CD8-positive, alpha-beta memory T cell (primary cell): ENCODE measurements around the gene RNF169. TPM values are rescaled to one million over a fixed set of nuclear protein-coding genes. Genes with fewer than 3 reads are reported as not detected.
"Not testable (repeated sequence)": the region's sequence is repeated elsewhere in the genome, so short reads cannot be mapped to it uniquely, and the experiment has no call there.

Source experiments
- CTCF ChIA-PET: fragments of 350-600 bp; sonication (Branson Sonifier 250); formaldehyde crosslinking; loops from one replicate; lab custom pipeline; 2021; ENCODE audit warnings: antibody characterized with exemption; lab: Charles Lee
- POLR2A ChIA-PET: fragments of 350-600 bp; sonication (Branson Sonifier 250); formaldehyde crosslinking; loops from one replicate; lab custom pipeline; 2021; ENCODE audit warnings: antibody characterized with exemption; lab: Charles Lee
- DNase-seq, 5 donors: peaks; one replicate each; pipeline versions ENCODE4 v3.0.0 to v3.0.0-alpha.2; 2020 to 2022; ENCODE audit warnings: mixed read lengths in 1 of 5
- H3K27ac ChIP-seq: one replicate; pipeline ENCODE4 v1.7.0; 2013; ENCODE audit warnings: low read depth, mild to moderate bottlenecking, low read length, moderate library complexity
- H3K27me3 ChIP-seq: 2 replicates; pipeline ENCODE4 v1.7.0; 2013; ENCODE audit warnings: low read length, mild to moderate bottlenecking; ENCODE audit not compliant: insufficient read depth, poor library complexity, severe bottlenecking
- H3K36me3 ChIP-seq: 2 replicates; pipeline ENCODE4 v1.7.0; 2013; ENCODE audit warnings: mild to moderate bottlenecking, low read length, moderate library complexity; ENCODE audit not compliant: insufficient read depth
- H3K4me1 ChIP-seq: 2 replicates; pipeline ENCODE4 v1.7.0; 2013; ENCODE audit warnings: mild to moderate bottlenecking, low read length, moderate library complexity; ENCODE audit not compliant: insufficient read depth
- H3K4me3 ChIP-seq: 2 replicates; pipeline ENCODE4 v1.7.0; 2013; ENCODE audit warnings: mild to moderate bottlenecking, low read length
- H3K9me3 ChIP-seq: 2 replicates; pipeline ENCODE4 v1.7.0; 2013; ENCODE audit warnings: mild to moderate bottlenecking, low read length
- H3K27ac Mint-ChIP-seq, 8 donors: one replicate each; pipeline ENCODE4 v1.8.0; 2020 to 2021; ENCODE audit warnings: mixed read lengths in 8 of 8, mild to moderate bottlenecking in 6 of 8, inconsistent platforms in 3 of 8, moderate library complexity in 3 of 8
- H3K27me3 Mint-ChIP-seq, 2 donors: one replicate each; pipeline ENCODE4 v1.8.0; 2020 to 2021; ENCODE audit warnings: mixed read lengths in 2 of 2, mild to moderate bottlenecking in 1 of 2, moderate library complexity in 1 of 2
- H3K36me3 Mint-ChIP-seq, 3 donors: one replicate each; pipeline ENCODE4 v1.8.0; 2020 to 2021; ENCODE audit warnings: mixed read lengths in 3 of 3, inconsistent platforms in 1 of 3, mild to moderate bottlenecking in 1 of 3
- H3K4me1 Mint-ChIP-seq, 3 donors: one replicate each; pipeline ENCODE4 v1.8.0; 2020 to 2021; ENCODE audit warnings: mixed read lengths in 3 of 3, inconsistent platforms in 1 of 3, mild to moderate bottlenecking in 1 of 3
- H3K4me3 Mint-ChIP-seq, 7 donors: one replicate each; pipeline ENCODE4 v1.8.0; 2020 to 2021; ENCODE audit warnings: mixed read lengths in 7 of 7, mild to moderate bottlenecking in 6 of 7, moderate library complexity in 4 of 7, inconsistent platforms in 2 of 7
- H3K9me3 Mint-ChIP-seq, 5 donors: one replicate each; pipeline ENCODE4 v1.8.0; 2020 to 2022; ENCODE audit warnings: mixed read lengths in 5 of 5, mild to moderate bottlenecking in 3 of 5, moderate library complexity in 2 of 5, inconsistent platforms in 1 of 5
- polyA plus RNA-seq: library from polyadenylated mRNA; unstranded; fragments of 300-500 nt; fragmentation: Illumina TruSeq; gene quantifications from one replicate; pipeline ENCODE4 v1.2.3, GENCODE V29; 2021
- total RNA-seq, 2 experiments: library from RNA; stranded (reverse); gene quantifications; one replicate each; pipeline ENCODE4 v1.2.3, GENCODE V29; 2021

RNF169 gene
- total and polyA plus RNA-seq, 3 experiments from 2014 or later, result 2.3 to 13.6 (median 13.4) TPM

DNA sequence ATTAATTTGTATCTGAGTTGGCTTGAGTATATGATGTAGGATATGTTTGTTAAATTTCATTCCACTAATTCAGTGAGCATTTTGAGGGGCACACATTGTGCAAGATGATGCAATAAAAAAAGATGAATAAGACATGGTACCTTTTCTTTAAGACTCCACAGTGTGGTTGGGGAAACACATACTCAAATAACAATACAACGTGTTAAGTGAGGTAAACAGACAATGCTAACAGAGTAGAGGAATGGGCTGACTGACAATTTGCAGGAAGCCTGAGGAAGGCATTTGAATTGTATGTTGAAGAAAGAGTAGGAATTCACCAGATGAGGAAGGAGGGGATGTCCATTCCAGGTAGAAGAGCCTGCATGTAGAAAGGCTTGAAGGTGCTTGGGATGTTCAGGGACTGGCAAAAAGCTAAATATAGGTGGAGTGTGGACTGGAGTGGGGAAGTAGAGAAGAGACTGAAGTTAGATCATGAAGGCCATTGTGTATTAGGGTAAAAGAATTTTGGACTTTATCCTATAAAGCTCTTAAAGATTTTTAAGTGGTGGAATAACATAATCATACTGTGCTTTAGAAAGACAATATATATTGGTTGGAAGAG lies 6.8 kb downstream of the RNF169 start:
- H3K4me3 Mint-ChIP-seq, result no peak overlapping the region
- H3K27ac ChIP-seq, result no peak overlapping the region
- H3K27me3 ChIP-seq, result no peaks in the 10 kb centered on the region
- H3K36me3 ChIP-seq, result no peaks in the 10 kb centered on the region
- no peak for DNase-seq
- peaks cover 6% of the 10 kb centered on the region for H3K4me1 ChIP-seq
- no peaks in the 10 kb centered on the region for H3K9me3 ChIP-seq
- peaks cover 0 to 5% (median 4%) of the 10 kb centered on the region in 5 donors for H3K9me3 Mint-ChIP-seq
- H3K27ac Mint-ChIP-seq, result peak overlapping the region in 3 of 8 donors; percentile 8 to 37 (median 25)
- H3K4me1 Mint-ChIP-seq, result peaks cover 38 to 48% (median 39%) of the 10 kb centered on the region in 3 donors
- H3K36me3 Mint-ChIP-seq, result peaks cover 4 to 8% (median 7%) of the 10 kb centered on the region in 3 donors
- no peak overlapping the region for H3K4me3 ChIP-seq
- CTCF ChIA-PET, result interaction anchor here (1.0 to 1.3 kb wide), 2 partner anchors 16 to 19 kb away, joined by 3 to 7 read pairs; no protein-coding TSS in a partner anchor
- no peaks in the 10 kb centered on the region for H3K27me3 Mint-ChIP-seq
- POLR2A ChIA-PET, result no interaction called here

DNA sequence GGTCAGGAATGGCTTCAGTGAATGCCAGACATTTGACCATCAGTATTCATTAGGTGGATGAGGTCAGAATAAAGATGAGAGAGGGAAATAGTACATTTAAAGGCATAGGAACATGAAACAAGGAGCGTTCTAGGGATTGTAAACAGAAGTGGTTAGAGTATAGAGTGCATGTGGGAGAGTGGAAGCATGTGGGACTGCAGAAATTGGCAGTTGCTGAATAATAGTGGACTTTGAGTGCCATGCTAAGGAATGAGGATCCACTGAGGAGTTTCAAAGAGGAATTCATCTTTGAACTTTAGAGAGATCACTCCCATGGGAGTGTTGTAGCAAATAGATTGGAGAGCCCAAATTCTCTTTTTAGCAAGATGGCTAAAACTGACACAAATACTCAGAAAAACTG lies 7.9 kb downstream of the RNF169 start:
- H3K27me3 ChIP-seq, result no peaks in the 10 kb centered on the region
- no peaks in the 10 kb centered on the region for H3K36me3 ChIP-seq
- H3K9me3 ChIP-seq, result no peaks in the 10 kb centered on the region
- no peak overlapping the region for H3K4me3 ChIP-seq
- Mint-ChIP-seq H3K27ac (no peak overlapping the region), H3K4me3 (no peak overlapping the region), H3K4me1 (peaks cover 31 to 41% (median 34%) of the 10 kb centered on the region in 3 donors), H3K36me3 (peaks cover 4 to 6% (median 4%) of the 10 kb centered on the region in 3 donors), H3K27me3 (no peaks in the 10 kb centered on the region), H3K9me3 (peaks cover 0 to 6% (median 4%) of the 10 kb centered on the region in 5 donors)
- H3K4me1 ChIP-seq, result no peaks in the 10 kb centered on the region
- H3K27ac ChIP-seq, result no peak overlapping the region
- POLR2A ChIA-PET, result no interaction called here
- DNase-seq, result no peak
- CTCF ChIA-PET, result interaction anchor here (1.0 to 1.3 kb wide), 2 partner anchors 17 to 18 kb away, joined by 3 to 7 read pairs; no protein-coding TSS in a partner anchor

DNA sequence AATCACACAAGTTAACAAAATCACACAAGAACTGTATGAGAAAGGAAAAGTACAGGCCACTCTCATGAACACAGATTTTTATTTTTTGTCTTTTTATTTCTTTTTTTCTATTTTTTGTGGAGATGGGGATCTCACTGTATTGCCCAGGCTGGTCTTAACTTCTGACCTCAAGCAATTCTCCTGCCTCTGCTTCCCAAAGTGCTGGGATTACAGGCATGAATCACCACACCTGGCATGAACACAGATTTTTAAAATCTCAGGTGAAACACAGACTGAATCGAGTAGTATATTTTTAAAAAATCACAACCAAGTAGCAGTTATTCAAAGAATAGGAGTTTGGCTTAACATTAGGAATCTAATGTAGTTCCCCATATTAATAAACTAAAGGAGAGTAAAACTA lies 18.3 kb downstream of the RNF169 start:
- peaks cover 14 to 18% (median 16%) of the 10 kb centered on the region in 3 donors for H3K36me3 Mint-ChIP-seq
- Histone ChIP-seq H3K9me3 (no peaks in the 10 kb centered on the region), H3K27ac (no peak overlapping the region), H3K36me3 (no peaks in the 10 kb centered on the region), H3K4me3 (no peak overlapping the region), H3K4me1 (peaks cover 16% of the 10 kb centered on the region), H3K27me3 (no peaks in the 10 kb centered on the region)
- no peak overlapping the region for H3K4me3 Mint-ChIP-seq
- no peak for DNase-seq
- no peak overlapping the region for H3K27ac Mint-ChIP-seq
- no peaks in the 10 kb centered on the region for H3K27me3 Mint-ChIP-seq
- H3K4me1 Mint-ChIP-seq, result peaks cover 48 to 79% (median 74%) of the 10 kb centered on the region in 3 donors
- no peaks in the 10 kb centered on the region for H3K9me3 Mint-ChIP-seq
- ChIA-PET POLR2A (no interaction called here), CTCF (no interaction called here)

DNA sequence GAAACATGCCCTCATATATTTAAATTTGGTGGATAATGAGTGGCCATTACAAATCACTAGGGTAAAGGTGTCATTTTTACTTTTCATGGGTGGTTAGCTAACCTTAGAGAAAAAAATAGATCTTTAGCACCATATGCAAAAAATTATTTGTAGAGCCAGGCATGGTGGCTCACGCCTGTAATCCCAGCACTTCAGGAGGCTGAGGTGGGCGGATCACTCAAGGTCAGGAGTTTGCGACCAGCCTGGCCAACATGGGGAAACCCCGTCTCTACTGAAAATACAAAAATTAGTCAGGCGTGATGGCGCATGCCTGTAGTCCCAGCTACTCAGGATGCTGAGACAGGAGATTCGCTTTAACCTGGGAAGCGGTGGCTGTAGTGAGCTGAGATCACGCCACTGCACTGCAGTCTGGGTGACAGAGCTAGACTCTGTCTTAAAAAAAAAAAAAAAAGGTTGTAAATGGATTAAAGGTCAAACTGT lies 19.6 kb downstream of the RNF169 start:
- H3K9me3 ChIP-seq, CTCF ChIA-PET, H3K36me3 Mint-ChIP-seq, DNase-seq, H3K36me3 ChIP-seq, H3K27ac ChIP-seq, H3K4me3 ChIP-seq, H3K27me3 Mint-ChIP-seq, H3K9me3 Mint-ChIP-seq, H3K27me3 ChIP-seq: not testable (repeated sequence)
- Mint-ChIP-seq H3K27ac (peak overlapping the region in 7 of 8 donors; percentile 6 to 96 (median 43)), H3K4me1 (peaks cover 44 to 78% (median 74%) of the 10 kb centered on the region in 3 donors), H3K4me3 (peak overlapping the region in 5 of 7 donors; percentile 13 to 80 (median 37))
- POLR2A ChIA-PET, result interaction anchor here (0.6 to 0.8 kb wide), 3 partner anchors 8 to 22 kb away, joined by 3 to 4 read pairs (median 3); no protein-coding TSS in a partner anchor
- H3K4me1 ChIP-seq, result peaks cover 16% of the 10 kb centered on the region

DNA sequence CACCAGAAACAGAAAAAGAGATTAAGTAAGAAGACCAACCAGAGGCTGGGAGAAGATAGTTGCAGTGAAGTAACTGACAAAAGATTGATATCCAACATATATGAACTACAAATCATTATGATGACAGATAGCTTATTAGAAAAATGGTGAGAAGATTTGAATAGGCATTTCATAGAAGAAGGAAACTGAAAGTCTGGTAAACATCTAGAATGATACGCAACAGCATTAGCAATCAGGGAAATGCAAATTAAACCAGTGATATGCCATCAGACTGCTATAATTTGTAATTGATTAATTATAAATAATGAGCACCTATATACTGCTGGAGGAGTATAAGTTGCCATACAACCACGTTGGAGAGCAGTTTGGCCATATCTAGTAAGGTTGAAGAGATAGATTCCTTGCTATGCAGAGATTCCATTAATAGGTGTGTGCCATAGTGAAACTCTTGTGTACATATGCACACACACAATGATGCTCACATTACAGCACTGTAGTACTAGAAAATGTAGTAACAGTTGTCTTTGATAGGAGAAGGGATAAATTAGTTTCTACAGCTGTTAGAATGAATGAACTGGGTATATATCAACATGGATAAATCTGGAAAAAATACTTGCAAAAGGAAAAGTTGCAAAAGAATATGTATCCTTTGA lies 20.5 kb downstream of the RNF169 start:
- H3K36me3 ChIP-seq, result no peaks in the 10 kb centered on the region
- Mint-ChIP-seq H3K4me3 (peak overlapping the region in 6 of 7 donors; percentile 6 to 80 (median 18)), H3K36me3 (peaks cover 0 to 4% (median 4%) of the 10 kb centered on the region in 3 donors), H3K27me3 (no peaks in the 10 kb centered on the region), H3K27ac (peak overlapping the region; percentile 4 to 96 (median 81)), H3K4me1 (peaks cover 46 to 72% (median 71%) of the 10 kb centered on the region in 3 donors), H3K9me3 (no peaks in the 10 kb centered on the region)
- H3K4me3 ChIP-seq, result no peak overlapping the region
- CTCF ChIA-PET, result interaction anchor here (1.7 kb wide), 1 partner anchor 29 kb away, joined by 5 read pairs; no protein-coding TSS in a partner anchor
- H3K27me3 ChIP-seq, result no peaks in the 10 kb centered on the region
- peaks cover 16% of the 10 kb centered on the region for H3K4me1 ChIP-seq
- no peak for DNase-seq
- no peaks in the 10 kb centered on the region for H3K9me3 ChIP-seq
- H3K27ac ChIP-seq, result no peak overlapping the region
- POLR2A ChIA-PET, result interaction anchor here (0.6 to 0.8 kb wide), 2 partner anchors 20 to 21 kb away, joined by 3 read pairs; no protein-coding TSS in a partner anchor

DNA sequence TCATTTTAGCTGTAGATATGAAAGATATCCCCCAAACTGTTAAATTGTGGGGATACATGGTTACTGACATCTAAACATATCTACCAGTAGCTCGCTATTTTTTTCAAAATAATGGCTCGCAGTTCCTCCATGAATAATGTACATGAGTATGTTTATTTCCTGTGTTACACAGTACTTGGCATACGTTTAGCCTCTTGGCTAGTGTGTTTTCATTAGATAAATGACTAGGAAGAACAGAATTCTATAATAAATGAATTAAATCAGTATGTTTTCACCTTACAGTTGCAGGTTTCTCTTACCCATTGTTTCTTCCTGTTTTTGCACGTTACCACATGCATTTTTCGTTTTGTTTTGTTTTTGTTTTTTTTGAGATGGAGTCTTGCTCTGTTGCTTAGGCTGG lies 21.8 kb downstream of the RNF169 start:
- H3K4me3 Mint-ChIP-seq, result peak overlapping the region; percentile 24 to 80 (median 54)
- Histone ChIP-seq H3K4me1 (peaks cover 16% of the 10 kb centered on the region), H3K4me3 (no peak overlapping the region), H3K27me3 (no peaks in the 10 kb centered on the region), H3K9me3 (no peaks in the 10 kb centered on the region), H3K36me3 (no peaks in the 10 kb centered on the region), H3K27ac (no peak overlapping the region)
- POLR2A ChIA-PET, result no interaction called here
- H3K9me3 Mint-ChIP-seq, result no peaks in the 10 kb centered on the region
- CTCF ChIA-PET, result interaction anchor here (1.0 to 1.7 kb wide), 3 partner anchors 31 to 45 kb away, joined by 3 to 5 read pairs (median 3); no protein-coding TSS in a partner anchor
- no peaks in the 10 kb centered on the region for H3K27me3 Mint-ChIP-seq
- H3K4me1 Mint-ChIP-seq, result peaks cover 51 to 80% (median 76%) of the 10 kb centered on the region in 3 donors
- DNase-seq, result no peak
- H3K27ac Mint-ChIP-seq, result peak overlapping the region in 7 of 8 donors; percentile 63 to 85 (median 78)
- H3K36me3 Mint-ChIP-seq, result peaks cover 0 to 1% (median 0%) of the 10 kb centered on the region in 3 donors

DNA sequence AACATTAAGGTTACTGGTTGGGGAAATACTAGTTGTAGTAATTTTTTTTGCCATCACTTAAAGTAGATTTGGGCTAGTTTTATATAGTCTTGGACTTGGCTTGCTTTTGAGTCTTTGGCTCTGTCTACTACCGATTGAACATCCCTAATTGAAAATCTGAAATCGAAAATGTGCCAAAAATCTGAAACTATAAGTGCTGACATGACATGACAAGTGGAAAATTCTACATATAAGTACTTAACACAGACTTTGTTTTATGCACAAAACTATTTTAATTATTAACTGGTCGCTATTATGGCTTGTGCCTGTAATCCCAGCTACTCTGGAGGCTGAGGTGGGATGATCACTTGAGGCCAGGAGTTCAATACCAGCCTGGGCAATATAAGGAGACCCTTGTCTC lies 22.5 kb downstream of the RNF169 start:
- ChIA-PET CTCF (interaction anchor here (1.3 kb wide), 1 partner anchor 46 kb away, joined by 3 read pairs; no protein-coding TSS in a partner anchor), POLR2A (no interaction called here)

More for the DNA sequence above, 22.5 kb downstream of the RNF169 start:
- peak overlapping the region in 1 of 7 donors; percentile 24 for H3K4me3 Mint-ChIP-seq
- H3K4me1 Mint-ChIP-seq, result peaks cover 56 to 81% (median 78%) of the 10 kb centered on the region in 3 donors
- no peaks in the 10 kb centered on the region for H3K27me3 ChIP-seq
- no peaks in the 10 kb centered on the region for H3K36me3 ChIP-seq
- no peak overlapping the region for H3K27ac ChIP-seq
- H3K9me3 Mint-ChIP-seq, result no peaks in the 10 kb centered on the region
- H3K27me3 Mint-ChIP-seq, result no peaks in the 10 kb centered on the region
- no peaks in the 10 kb centered on the region for H3K9me3 ChIP-seq
- DNase-seq, result no peak
- H3K36me3 Mint-ChIP-seq, result peaks cover 0 to 2% (median 1%) of the 10 kb centered on the region in 3 donors
- peaks cover 16% of the 10 kb centered on the region for H3K4me1 ChIP-seq
- peak overlapping the region in 4 of 8 donors; percentile 2 to 66 (median 14) for H3K27ac Mint-ChIP-seq
- H3K4me3 ChIP-seq, result no peak overlapping the region
